ENCODE results near the gene SLC39A3.

- no peak for TF ChIP-seq EP300 (IDR thresholded peaks at IDR 0.05; ENCODE audit: borderline replicate concordance)
- TF ChIP-seq TCF12 (IDR thresholded peaks at IDR 0.05; ENCODE audit: low read depth): no peak
Measured at GRCh38 chr19:2769218-2769617, 29.4 kb upstream of the SLC39A3 start.

All from Ishikawa (cell line).